Medulla oblongata (tissue), 1 donor: ENCODE measurements around the gene ITSN1.

Experiments
- DNase-seq: peaks from one replicate; pipeline ENCODE4 v3.0.0-alpha.2; 2015; ENCODE audit errors: extremely low spot score

The ITSN1 gene

GRCh38 chr21:33836408-33836807 is 194.1 kb downstream of the ITSN1 start:
- DNase-seq: no peak

DNA sequence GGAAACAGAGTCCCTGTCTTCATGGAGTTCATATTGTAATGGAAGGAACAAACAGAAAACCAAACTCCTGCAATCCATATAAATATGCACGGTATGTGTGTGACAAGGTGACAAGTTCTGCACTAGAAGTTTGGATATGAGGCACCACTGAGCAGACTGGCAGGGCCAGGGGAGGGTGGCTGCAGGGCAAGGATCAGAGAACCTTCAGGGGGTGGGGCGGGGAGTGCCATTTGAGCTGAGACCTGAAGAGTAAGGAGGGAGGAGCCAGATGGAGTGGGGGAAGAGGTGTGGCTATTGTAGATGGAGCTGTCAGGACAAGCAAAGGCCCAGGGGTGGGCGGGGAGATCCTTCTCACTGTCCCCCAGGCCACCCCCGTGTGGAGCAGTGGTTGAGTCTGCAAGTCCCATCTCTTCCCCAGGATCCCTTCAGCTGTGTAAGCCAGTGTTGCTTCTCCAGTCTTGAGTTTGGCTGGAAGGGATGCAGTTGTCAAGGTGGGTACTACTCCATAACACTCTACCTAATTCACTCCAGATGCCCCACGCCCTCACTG is 196.9 kb downstream of the ITSN1 start:
- DNase-seq: no peak

DNA sequence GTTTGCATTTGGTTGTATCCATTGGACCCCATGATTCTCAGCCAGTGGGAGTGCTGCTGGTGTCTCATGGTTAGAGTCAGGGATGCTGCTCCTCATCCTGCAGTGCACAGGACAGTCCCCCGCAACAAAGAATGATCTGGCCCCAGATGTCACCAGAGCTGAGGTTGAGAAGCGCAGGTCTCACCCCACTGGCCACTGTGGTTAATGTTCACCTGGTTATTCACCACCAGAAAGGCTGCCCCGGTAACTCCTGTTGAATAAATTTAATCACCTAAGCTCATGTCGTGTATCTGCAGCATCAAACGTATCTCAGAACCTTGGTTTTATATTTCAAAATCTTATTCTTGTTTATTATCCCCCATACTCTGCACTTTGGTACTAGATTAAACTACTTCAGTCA is 197.5 kb downstream of the ITSN1 start:
- DNase-seq: no peak

DNA sequence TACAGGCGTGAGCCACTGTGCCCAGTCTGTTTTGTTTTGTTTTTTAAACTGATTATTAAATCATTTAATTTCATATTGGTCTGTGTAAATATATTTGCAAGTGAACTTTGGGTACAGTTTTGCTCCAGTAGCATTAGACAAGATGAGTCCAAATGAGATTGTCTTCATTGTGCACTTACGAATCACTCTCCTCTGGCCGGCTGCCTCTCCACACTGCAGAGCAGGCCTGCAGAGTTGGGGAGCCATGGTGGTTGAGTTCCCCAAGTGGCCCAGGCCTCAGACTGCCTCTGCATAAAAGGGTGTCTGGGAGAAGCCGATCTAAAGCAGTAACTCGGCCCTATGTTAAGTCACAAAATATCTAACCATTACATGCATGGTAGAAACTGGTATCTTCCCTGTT is 198.5 kb downstream of the ITSN1 start:
- no peak for DNase-seq

DNA sequence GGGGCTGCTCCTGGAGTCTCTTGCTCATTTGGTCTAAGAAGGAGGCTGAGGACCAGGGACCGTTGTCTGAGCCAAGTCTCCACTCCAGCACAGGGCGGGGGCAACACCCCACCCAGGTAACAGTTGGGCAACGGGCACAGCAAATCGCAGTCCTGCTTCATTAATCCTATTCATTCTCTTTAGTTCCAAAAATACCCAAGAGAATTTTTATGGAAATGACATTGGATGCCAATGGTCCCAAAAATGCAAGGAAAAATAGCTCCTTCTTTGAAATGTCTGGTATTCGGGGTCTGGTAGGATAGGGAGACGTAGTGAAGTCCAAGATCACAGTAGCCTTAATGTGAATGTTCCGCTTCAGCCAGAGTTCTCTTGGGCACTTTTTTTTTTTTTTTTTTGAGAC is 199.3 kb downstream of the ITSN1 start:
- DNase-seq: no peak

GRCh38 chr21:33843216-33843615 is 200.9 kb downstream of the ITSN1 start:
- no peak for DNase-seq

DNA sequence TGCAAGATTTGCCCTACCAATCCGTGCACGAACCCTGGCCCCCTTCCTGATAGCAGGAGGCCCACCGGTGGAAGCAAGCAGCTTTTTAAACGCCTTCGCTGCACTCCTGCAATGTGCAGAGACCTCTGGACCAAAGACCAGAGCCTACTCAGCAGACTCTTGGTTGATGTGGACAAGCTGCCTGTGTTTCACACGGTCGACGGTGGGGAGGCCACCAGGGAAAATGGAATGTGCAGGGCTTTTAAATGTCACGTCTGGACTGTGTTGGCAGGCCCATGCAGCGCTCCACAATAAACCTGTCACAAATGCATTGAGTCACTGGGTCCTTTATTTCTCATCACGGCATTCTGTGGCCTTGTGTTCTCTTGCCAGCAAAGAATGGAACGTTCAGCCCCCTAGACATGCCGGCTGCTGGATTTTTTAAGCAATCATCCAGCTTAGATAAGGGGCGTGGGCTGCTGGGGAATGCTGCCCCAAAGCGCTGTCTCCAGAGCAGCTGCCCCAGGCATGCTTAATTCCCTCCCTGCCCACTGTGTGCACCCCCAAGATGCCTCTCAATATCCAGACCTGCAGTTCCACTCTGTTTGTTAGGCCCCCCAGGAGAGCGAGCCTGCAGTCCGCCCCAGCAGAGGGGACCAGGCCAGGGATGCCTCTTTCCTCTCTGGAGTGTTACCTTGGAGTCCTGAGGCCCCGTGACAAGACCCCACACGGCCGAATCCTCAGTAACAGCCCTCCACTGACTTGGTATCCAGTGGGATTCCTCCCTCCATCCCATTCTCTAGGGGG is 202.0 kb downstream of the ITSN1 start:
- DNase-seq: no peak

GRCh38 chr21:33844890-33845205 is 202.5 kb downstream of the ITSN1 start:
- no peak for DNase-seq

- no peak for DNase-seq
Measured at GRCh38 chr21:33846141-33846540, 203.8 kb downstream of the ITSN1 start.

DNA sequence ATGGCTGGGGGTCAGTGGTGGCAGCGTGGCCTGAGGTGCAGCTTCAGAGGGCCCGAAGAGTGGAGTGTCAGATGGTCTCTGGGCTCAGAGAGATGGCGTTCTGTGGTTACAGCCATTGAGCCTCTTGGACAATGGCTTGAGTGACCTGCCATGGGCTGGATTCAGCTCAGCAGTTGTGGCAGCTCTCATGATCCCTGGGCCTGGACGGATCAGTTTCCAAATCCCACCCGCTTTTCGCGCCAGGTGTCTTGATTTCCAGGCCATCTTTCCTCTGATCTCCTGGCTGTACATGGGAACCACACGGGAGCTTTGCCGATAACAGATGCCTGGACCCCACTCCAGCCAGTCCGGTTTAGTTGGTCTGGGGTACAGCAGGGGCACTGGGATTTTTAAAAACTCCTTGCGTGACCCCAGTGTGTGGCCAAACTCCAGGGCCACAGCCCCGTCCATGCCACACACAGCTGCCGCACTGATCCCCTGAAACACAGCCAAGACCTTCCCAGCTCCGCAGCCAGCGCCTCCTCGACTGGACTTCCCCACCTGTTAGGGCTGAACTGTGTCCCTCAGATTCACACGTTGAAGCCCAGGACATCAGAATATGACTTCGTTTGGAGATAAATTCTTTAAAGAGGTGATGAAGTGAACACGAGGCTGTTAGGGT is 205.4 kb downstream of the ITSN1 start:
- DNase-seq: no peak

DNA sequence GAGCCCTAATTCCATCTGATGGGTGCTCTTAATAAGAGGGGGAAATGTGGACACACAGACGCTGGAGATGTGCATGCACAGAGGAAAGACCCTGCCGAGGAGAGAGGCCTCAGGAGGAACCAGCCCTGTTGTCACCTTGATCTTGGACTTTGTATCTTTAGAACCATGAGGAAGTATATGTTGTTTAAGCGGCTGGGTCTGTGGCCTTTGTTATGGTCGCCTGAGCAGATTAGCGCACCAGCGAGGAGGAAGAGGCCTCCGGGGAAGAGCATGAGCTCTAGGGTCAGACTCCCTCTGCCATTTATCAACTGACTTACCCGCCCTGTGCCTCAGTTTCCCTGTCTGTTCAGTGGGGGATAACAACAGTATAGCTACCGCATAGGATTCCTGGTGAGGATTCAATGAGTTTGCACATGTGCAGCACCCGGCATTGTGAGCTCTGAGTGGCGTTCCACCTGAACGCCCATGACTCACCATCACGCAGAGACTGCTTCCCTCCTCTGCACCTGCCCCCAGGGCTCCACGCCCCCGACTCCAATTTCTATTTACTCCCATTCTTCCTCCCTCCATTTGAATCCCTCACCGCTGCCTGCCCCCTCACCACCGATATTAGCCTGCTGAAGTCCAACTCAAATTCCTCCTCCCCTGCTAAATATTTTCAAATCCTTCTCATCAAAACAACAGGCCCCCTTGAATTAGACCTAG is 206.1 kb downstream of the ITSN1 start:
- DNase-seq: no peak

DNA sequence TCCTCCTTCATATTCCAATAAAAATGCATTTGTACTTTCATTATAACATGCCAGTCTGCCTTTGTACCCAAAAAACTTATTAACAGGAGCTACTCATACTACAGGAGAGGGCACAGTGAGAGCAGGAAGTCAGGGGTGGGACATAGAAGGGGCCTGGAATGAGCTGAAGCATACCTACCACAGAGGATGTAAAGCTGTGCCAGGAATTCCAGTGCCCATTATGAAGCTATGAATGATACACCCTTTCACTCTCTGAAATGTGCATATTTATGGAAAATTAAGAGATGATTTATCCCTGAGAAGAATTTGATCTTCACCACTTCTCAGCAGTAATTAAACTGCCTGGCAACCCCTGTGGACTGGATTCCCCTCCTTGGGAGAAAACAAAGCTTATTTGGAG is 207.5 kb downstream of the ITSN1 start:
- no peak for DNase-seq

DNA sequence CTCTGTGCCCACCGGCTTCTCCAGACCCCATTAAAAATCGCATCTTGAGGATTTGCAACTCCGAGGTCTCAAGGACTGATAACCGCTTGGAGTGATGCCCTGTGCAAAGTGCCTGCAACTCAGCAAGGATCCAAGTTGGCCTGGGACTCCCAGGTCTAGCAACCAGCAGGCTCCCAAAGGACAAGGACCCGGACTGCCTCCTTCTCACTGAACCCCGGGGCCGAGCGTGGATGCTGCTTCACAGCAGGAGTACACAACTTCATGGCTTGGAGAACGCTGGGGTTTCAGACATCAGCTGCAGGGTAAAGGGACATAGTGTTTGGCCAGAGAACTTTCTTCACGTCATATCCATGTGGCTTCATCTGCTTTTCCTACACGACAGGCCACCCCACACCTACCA is 208.1 kb downstream of the ITSN1 start:
- DNase-seq: no peak

DNA sequence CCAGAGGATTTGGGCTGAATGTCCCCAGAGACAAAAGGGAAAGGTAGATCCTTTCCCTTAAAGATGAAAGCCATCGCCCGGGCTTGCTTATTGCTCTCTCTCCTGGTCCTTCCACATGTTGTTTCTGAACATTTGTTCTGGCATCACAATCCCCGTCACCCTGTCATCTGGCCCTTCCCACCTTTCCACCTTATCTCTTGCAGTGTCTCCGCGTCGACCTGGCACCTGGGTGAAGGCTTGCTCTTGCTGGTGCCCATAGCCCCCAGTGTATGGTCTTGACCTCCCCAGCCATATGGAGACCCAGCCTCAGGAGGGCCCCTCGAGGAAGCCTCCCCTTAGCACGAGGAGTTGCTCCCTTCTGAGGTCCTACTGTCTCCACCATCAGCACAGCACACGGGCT is 208.7 kb downstream of the ITSN1 start:
- no peak for DNase-seq

GRCh38 chr21:33852485-33852884 is 210.2 kb downstream of the ITSN1 start:
- no peak for DNase-seq

DNA sequence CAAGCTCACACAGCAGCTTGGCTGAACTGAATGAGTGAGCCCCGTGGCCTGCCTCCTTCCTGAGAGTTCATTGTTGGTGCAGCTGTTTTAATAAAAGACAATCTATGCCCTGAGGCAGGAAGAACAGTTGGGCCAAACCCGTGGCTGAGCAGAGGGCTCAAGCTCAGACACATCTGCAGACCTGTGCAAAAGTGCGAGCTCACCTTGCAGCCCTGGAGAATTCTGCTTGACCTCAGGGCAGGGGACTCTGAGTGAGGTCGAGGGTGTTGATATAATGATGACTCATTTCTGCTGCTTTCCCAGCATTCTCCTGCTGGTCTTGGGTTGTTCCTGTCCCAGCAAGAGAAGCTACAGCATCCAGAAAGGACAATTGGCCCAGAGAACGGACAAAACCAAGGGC is 212.3 kb downstream of the ITSN1 start:
- no peak for DNase-seq

DNA sequence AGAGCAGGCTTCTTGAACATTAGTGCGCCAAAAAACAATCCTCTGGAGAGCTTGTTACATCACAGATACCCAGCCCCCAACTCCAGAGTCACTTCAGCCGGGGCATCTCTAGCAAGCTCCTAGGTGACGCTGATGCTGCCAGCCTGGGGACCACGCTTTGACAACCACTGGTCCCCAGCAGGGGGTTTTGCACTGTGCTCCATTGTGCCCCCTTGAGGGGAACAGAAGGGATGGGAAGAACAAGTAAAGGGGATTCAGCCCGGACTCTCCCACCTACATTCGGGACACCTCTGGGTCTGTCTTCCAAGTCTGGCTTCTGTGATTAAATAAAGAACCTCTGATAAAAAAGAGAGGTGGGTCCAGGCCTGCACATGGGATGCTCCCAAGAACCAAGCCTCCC is 212.9 kb downstream of the ITSN1 start:
- DNase-seq: no peak

DNA sequence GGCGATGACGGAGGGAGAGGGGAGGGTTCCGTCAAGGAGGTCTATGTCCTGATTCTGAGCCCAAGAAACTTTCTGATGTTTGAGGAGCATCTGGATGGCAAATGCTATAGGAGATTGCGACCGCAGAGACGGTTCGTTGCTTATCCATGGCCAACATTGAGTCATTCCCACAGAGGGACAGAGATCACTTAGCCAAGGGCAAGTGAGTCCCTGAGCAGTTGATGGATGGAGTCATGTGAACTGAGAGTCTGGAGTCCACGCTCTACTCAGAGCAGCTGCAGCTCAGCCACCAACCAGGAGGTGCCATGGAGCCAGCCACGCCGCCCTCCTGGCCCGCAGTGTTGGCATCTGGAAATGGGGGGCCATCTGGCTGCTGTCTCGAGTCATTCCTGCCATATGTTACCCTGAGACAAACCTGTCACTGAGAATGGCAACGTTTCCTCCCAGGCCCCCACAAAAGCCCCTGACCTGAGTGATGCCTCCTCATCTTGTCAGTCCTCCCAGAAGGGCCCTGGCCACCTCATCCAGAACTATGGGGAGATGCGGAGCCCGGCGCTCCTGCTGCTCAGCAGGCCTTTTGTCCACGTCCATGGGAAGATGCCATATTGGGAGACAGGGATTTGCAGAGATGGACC is 214.7 kb downstream of the ITSN1 start:
- DNase-seq: no peak

- DNase-seq: no peak
Measured at GRCh38 chr21:33857846-33858666, 215.8 kb downstream of the ITSN1 start.

DNA sequence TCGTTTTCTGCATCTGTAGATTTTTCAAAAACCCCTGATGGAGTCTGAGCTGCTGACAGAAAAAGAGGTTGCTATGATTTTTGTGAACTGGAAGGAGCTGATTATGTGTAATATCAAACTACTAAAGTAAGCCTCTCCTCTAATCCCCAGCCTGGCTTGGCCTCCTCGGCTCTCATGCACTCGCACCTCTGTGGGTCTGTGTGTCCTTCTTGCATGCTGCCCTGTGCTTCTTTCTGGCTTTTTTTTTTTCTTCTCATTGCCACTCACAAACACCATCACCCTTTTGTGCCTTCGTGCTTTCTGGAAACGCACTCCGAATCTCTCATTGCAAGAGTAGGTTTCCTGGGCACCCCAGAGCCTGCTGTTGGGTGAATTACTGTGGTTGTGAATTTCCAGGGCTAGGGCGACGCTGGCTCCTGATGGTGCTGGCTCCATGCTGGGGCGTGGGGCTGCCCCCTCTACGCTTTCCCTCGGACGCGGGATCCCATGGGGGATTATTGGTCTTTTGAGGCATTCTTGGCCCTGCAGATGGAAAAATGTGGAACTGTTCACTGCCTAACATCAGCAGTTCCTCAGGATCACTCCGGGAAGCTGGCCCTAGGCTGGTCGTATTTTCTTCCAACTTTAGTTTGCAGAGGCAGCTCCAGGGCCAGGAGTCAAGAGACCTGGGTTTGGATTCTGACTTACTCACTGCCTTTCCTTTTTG is 216.5 kb downstream of the ITSN1 start:
- DNase-seq: peak; percentile 52
